GM12878 (cell line): ENCODE measurements around the gene DTX2. TPM values are rescaled to one million over a fixed set of nuclear protein-coding genes. Genes with fewer than 3 reads are reported as not detected.
"Not testable (repeated sequence)": the region's sequence is repeated elsewhere in the genome, so short reads cannot be mapped to it uniquely, and the experiment has no call there.

Experiments
- ATAC-seq: fragments of 200-7000 bp; cut with Tn5 transposase; 3 replicates; pipeline ENCODE4 v1.9.1; 2020; ENCODE audit warnings: mild to moderate bottlenecking, moderate library complexity
- BruUV-seq: library from RNA; stranded (reverse); fragments of 400-500 nt; replicated peaks from 2 replicates; lab custom pipeline; 2021; lab: Mats Ljungman, UMichigan
- CTCF ChIA-PET: fragments of 300-600 bp; sonication (Branson Sonifier 250); formaldehyde crosslinking; extraction: SDS; loops from one replicate; lab custom pipeline; 2021; ENCODE audit warnings: inconsistent platforms; lab: Yijun Ruan, JAX
- POLR2A ChIA-PET: fragments of 350-600 bp; formaldehyde crosslinking; extraction: SDS; loops from one replicate; lab custom pipeline; 2021; ENCODE audit warnings: inconsistent platforms; lab: Charles Lee
- RAD21 ChIA-PET: fragments of 300-600 bp; sonication (Branson Sonifier 250); formaldehyde crosslinking; loops from one replicate; lab custom pipeline; 2023; ENCODE audit warnings: antibody characterized with exemption; ENCODE audit not compliant: unreplicated experiment; lab: Charles Lee
- SMC1A ChIA-PET: fragments of 300-600 bp; sonication (Branson Sonifier 250); formaldehyde crosslinking; loops from one replicate; lab custom pipeline; 2023; ENCODE audit not compliant: unreplicated experiment, uncharacterized antibody; lab: Charles Lee
- DNase-seq: peaks from one replicate; pipeline ENCODE4 v3.0.0-alpha.2; 2011; ENCODE audit warnings: low read depth, low spot score
- FAIRE-seq: peaks from 3 replicates; lab custom pipeline; 2011; peaks lifted over from hg19 to GRCh38; lab: Jason Lieb, UNC
- H2AFZ ChIP-seq: 2 replicates; pipeline ENCODE4 v1.6.0; 2011; ENCODE audit warnings: low read depth, low read length, control low read depth; ENCODE audit not compliant: control insufficient read depth
- H3K27ac ChIP-seq: 2 replicates; pipeline ENCODE4 v1.5.1; 2011; ENCODE audit warnings: control low read depth; ENCODE audit not compliant: control insufficient read depth, insufficient read depth
- H3K27me3 ChIP-seq, 2 experiments: replicated peaks in 1 of 2; 2 replicates each; pipeline versions ENCODE4 v1.6.0 to v1.6.1; 2011; ENCODE audit warnings: low read length in 1 of 2; ENCODE audit not compliant: control insufficient read depth in 2 of 2, insufficient read depth in 2 of 2
- H3K36me3 ChIP-seq, 2 experiments: 2 replicates each; pipeline ENCODE4 v1.5.1; 2011; ENCODE audit warnings: low read length in 1 of 2; ENCODE audit not compliant: control insufficient read depth in 2 of 2, insufficient read depth in 2 of 2
- H3K4me1 ChIP-seq: 2 replicates; pipeline ENCODE4 v1.6.1; 2011; ENCODE audit warnings: mild to moderate bottlenecking, low read length, moderate library complexity, mixed read lengths; ENCODE audit not compliant: control insufficient read depth, insufficient read depth
- H3K4me2 ChIP-seq: 2 replicates; pipeline ENCODE4 v1.6.0; 2011; ENCODE audit warnings: control low read depth; ENCODE audit not compliant: control insufficient read depth, insufficient read depth
- H3K4me3 ChIP-seq: fragments of 200-600 bp; sonication (generic); 2 replicates; pipeline ENCODE4 v1.5.1; 2016
- H3K79me2 ChIP-seq: 2 replicates; pipeline ENCODE4 v1.6.0; 2011; ENCODE audit warnings: low read length; ENCODE audit not compliant: control insufficient read depth, insufficient read depth
- H3K9ac ChIP-seq: 2 replicates; pipeline ENCODE4 v1.8.0; 2011; ENCODE audit warnings: low read length, control low read depth, mixed read lengths; ENCODE audit not compliant: control insufficient read depth, insufficient read depth
- H3K9me3 ChIP-seq: replicated peaks from 3 replicates; pipeline ENCODE4 v1.5.1; 2011; ENCODE audit warnings: mild to moderate bottlenecking, low read length; ENCODE audit not compliant: control insufficient read depth, insufficient read depth
- H4K20me1 ChIP-seq: 2 replicates; pipeline ENCODE4 v1.6.0; 2011; ENCODE audit not compliant: control insufficient read depth, insufficient read depth
- BCL3 ChIP-seq: IDR thresholded peaks from 2 replicates; pipeline ENCODE4 v1.6.1; 2011; ENCODE audit warnings: borderline replicate concordance, low read depth, mild to moderate bottlenecking, moderate library complexity, low read length; ENCODE audit not compliant: insufficient read depth, poor library complexity, severe bottlenecking
- ESRRA ChIP-seq: IDR thresholded peaks from 2 replicates; pipeline ENCODE4 v1.6.1; 2012; ENCODE audit warnings: mild to moderate bottlenecking, low read length, improper control_type of control experiment
- WGBS: methylation state at CpG from one replicate; pipeline ENCODE4 v1.1.6; 2016; ENCODE audit warnings: low lambda C conversion rate; ENCODE audit not compliant: insufficient replicate concordance, insufficient coverage; ENCODE audit errors: missing lambda C conversion rate; 5-methylcytosine and 5-hydroxymethylcytosine counted together
- in situ Hi-C: fragments of 300-500 bp; cut with MboI; formaldehyde crosslinking; loops from 9 replicates; pipeline ENCODE4 v1.14.3; 2018; ENCODE audit warnings: mixed read lengths
- intact Hi-C: fragments of 100-400 bp; cut with micrococcal nuclease; formaldehyde crosslinking; loops from one replicate; pipeline ENCODE4 v1.14.2; 2022; ENCODE audit not compliant: unreplicated experiment
- polyA plus RNA-seq, 11 experiments: library from polyadenylated mRNA; depleted of rRNA in 4 of 11; unstranded in 6 of 11; stranded (reverse) in 5 of 11; fragments of >200 nt; fragmentation: Nextera tagmentation in 4 of 11; fragmentation: Illumina TruSeq in 1 of 11; extraction: Ambion mirVana in 4 of 11; extraction: Trizol in 1 of 11; gene quantifications; 1 replicate in 1 of 11; 2 replicates in 10 of 11; pipeline versions ENCODE4 v1.2.1 to v1.2.3, GENCODE V29; 2011 to 2016; ENCODE audit warnings: inconsistent platforms in 2 of 11, missing spikeins in 2 of 11, low read depth in 1 of 11
- total RNA-seq, 4 experiments: library from RNA; depleted of rRNA in 3 of 4; stranded (reverse); fragments of >200 nt in 3 of 4; fragmentation: Illumina TruSeq in 1 of 4; extraction: Trizol in 1 of 4; gene quantifications; 2 replicates each; pipeline versions ENCODE4 v1.2.1 to v1.2.3, GENCODE V29; 2013 to 2021

Gene DTX2
- total and polyA plus RNA-seq, 10 of the 15 experiments (the other 5 are each of a cell fraction or from before 2014, with no cell fraction given) = 0.14 to 31.0 (median 11.0) TPM

GRCh38 chr7:76425558-76425957, 36.0 kb upstream of the DTX2 start:
- H3K4me2 ChIP-seq, in situ Hi-C loops, H2AFZ ChIP-seq, H3K79me2 ChIP-seq, intact Hi-C loops, POLR2A ChIA-PET, FAIRE-seq, SMC1A ChIA-PET, H3K9ac ChIP-seq, H3K4me3 ChIP-seq, CTCF ChIA-PET, H3K9me3 ChIP-seq, H4K20me1 ChIP-seq, H3K27ac ChIP-seq, H3K36me3 ChIP-seq, BruUV-seq, H3K27me3 ChIP-seq, DNase-seq, RAD21 ChIA-PET, ATAC-seq: not testable (repeated sequence)
- peaks cover 13% of the 10 kb centered on the region for H3K4me1 ChIP-seq
- WGBS = 70% methylated on average over 4 of the region's 4 CpGs

- Histone ChIP-seq H3K27me3 (no peaks in the 10 kb centered on the region), H3K9me3 (no peaks in the 10 kb centered on the region), H4K20me1 (no peaks in the 10 kb centered on the region), H3K36me3 (no peaks in the 10 kb centered on the region), H3K79me2 (no peaks in the 10 kb centered on the region), H3K27ac (no peak overlapping the region), H2AFZ (no peak overlapping the region), H3K4me1 (peaks cover 13% of the 10 kb centered on the region), H3K4me3 (no peak overlapping the region), H3K4me2 (no peak overlapping the region), H3K9ac (no peak overlapping the region)
- POLR2A ChIA-PET = no interaction called here
- RAD21 ChIA-PET = no interaction called here
- no peak for FAIRE-seq
- no peak for ATAC-seq
- WGBS = 49% methylated on average over 4 of the region's 4 CpGs
- in situ Hi-C loops = no loop called here
- intact Hi-C loops = no loop called here
- CTCF ChIA-PET = no interaction called here
- TF ChIP-seq ESRRA = no peak
- no peak for TF ChIP-seq BCL3
- SMC1A ChIA-PET = no interaction called here
- DNase-seq = no peak
- no TSS peak for BruUV-seq
These were observed 35.3 kb upstream of the DTX2 start for GRCh38 chr7:76426246-76426645.
